GM21515 (cell line): ENCODE results near the gene DEFB128.
"Not testable (repeated sequence)": the region's sequence is repeated elsewhere in the genome, so short reads cannot be mapped to it uniquely, and the experiment has no call there.

Source experiments
- ATAC-seq: cut with Tn5 transposase; IDR thresholded peaks from one replicate; pipeline ENCODE4 v1.9.1; 2021; ENCODE audit not compliant: unreplicated experiment

DEFB128 gene

DNA sequence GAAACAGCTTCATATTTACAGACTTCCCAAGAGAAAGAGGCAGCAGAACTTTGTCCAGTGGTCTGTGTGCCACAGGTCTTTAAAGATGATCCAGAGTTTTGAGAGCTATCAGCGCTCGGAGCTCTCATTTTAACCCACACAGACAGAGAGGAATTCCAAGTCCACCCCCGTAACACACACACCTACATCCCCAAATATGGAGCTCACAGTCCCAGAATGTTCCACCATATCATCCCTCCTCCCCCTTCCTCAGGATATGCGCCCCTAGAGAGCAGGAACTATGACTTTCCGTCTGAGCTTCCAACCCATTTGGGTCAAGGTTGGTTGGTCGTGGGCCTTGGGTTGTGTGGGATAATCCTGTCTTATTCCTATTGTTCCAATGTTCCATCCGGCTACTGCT, at the start of gene DEFB128:
TSS of gene DEFB128 (minus strand) at position 101 of the 400 bp plus-strand sequence. CDS start at position 13, 88 bp downstream.
- ATAC-seq, result no peak

DNA sequence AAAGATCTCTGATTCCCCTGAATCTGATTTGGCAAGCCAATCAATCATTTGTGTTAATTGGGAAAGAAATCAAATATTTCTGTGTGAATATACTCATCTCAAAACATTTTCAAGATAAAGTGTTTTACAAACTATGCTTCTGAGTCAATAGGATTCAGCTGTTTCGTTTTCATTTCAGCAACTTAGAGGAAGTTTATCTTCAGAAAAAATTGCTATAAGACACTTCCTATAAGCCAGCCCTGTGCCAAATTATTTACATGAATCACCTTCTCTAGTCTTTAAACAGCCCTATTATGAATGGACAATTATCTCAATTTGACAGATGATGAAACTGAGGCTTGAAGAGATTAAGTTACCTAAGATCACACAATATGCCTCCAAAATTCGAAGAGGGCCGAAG, 48.4 kb upstream of the DEFB128 start:
- ATAC-seq, result no peak

DNA sequence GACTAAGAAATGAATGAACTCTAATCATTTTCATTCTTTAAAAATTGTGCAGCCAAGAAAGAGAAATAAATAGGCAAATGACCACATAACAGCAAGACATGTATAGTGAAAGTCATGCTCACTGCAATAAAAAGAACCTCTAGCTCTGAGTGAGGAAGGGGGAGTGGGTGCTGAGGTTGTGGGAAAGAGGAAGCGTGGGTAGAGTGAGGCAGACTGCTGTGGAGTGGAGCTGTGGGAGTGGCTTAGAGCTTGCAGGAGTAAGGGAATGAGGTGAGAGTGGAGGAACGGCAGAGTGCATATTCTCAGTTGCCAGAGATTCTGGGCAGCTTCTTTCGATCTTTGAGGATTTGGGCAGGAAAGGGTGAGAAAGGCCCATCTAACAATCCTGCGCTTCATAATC, 48.0 kb upstream of the DEFB128 start:
- ATAC-seq, result no peak

DNA sequence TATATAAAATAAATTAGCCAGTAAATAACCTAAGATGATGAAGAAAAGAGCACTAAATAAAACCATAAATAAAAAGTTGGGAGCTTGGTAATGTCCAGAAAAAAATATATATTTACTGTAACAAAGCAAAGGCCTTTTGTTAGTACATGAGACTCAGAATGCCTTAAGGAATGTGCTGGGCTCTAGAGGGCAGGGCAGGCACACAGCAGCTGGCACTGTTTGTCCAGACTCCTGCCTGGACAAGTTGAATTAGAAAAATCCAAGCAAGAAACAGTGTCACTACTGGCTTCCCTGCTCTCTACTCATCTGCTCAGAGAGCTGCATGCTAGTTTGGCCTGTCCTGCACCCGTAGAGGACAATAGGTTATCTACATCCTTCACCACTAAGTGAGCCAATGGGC, 46.4 kb upstream of the DEFB128 start:
- ATAC-seq, result no peak

DNA sequence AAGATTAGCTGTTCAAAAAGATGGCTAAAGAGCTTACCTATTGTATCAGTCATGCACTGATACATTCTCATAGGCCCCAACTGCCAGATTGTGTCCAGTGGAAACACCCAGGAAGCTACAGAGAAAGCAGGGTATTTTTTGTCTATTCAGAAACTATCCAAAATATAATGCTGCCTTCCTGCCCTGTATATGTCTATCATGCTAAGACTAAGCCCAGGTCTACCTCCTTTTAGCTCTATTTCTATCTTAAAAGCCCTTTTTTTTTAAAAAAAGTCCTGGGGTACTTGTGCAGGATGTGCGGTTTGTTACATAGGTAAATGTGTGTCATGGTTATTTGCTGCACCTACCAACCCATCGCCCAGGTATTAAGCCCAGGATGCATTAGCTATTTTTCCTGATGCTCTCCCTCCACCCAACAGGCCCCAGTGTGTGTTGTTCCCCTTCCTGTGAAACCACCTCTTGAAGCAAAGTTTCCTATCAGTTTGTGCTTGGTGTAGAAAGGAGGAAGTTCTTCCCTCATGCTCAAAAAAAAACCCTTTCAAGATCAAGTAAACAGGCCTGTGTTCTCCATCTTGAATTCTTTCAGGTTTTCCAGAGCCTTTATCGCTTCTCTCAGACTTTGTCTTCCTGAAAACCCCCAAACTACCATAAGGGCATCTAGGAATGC, 38.1 kb upstream of the DEFB128 start:
- ATAC-seq, result no peak

DNA sequence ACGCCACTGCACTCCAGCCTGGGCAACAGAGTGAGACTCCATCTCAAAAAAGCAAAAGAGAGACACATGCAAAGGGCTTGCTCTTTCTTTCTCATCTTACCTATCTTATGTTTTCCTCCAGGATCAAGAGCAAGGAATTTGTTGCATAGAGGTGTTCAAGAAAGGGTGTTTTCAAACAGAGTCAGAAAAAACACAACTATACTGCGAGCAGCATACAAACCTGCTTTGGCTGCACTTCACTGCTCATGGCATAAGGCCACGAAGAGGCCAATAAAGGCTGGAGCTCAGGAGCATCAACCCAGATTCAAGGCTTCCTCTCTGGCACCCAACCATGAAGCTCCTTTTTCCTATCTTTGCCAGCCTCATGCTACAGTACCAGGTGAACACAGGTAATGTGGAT, 37.4 kb upstream of the DEFB128 start, which contains the start of gene DEFB129:
TSS of gene DEFB129 (plus strand) at position 301 of the 400 bp plus-strand sequence. CDS start at position 332, 31 bp downstream.
- ATAC-seq, result no peak

DNA sequence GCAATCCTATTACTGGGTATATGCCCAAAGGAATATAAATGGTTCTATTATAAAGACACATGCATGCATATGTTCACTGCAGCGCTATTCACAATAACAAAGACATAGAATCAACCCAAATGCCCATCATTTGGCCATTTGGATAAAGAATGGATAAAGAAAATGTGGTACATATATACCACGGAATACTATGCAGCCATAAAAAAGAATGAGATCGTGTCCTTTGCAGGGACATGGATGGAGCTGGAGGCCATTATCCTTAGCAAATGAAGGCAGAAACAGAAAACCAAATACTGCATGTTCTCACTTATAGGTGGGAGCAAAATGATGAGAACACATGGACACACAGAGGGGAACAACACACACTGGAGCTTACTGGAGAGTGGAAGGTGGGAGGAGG, 36.4 kb upstream of the DEFB128 start:
- not testable (repeated sequence) for ATAC-seq

DNA sequence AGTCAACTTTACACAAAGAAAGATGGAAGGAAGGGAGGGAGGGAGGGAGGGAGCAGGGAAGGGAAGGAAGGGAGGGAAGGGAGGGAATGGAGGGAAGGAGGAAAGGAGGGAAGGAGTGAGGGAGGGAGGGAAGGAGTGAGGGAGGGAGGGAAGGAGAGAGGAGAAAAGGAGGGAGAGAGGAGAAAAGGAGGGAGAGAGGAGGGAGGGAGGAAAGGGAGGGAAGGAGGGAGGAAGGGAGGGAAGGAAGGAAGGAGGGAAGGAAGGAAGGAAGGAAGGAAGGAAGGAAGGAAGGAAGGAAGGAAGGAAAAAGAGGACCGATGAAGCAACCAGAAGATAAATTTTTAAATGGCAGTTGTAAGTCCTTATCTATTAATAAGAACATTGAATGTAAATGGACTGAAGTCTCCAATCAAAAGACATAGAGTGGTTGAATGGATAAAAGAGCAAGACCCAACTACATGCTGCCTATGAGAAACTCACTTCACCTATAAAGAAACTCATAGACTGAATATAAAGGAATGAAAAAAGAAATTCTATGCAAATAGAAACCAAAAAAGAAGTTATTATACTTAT, 31.8 kb upstream of the DEFB128 start:
- ATAC-seq, result no peak

DNA sequence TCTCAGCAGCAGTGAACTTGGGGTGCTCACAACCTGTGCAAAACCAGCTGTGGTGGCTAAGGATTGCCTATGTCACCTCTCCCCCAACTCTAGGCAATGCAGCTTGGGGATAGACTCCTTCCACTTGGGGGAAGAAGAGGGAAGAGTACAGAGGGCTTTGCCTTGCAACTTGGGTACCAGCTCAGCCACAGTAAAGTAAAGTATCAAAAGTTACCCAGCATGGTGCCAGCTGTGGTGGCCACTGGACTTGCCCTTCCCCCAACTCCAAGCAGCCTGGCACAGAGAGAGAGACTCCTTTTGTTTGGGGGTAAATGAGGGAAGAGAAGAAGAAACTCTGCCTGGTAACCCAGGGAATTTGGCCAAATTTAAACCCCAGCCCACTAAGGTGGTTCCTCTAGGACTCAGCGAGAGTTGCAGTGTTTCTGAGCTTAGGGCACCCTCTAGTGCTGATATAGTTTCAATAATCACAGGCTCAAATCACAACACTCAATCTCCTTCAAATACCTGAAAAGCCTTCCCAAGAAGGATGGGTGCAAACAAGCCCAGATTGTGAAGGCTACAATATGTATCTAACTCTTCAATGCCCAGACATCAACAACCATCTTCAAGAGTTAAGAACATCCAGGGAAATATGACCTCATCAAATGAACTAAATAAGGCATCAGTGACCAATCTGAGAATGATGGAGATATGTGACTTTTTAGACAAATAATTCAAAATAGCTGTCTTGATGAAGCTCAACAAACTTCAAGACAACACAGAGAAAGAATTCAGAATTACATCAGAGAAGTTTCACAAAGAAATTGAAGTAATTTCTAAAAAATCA, 30.0 kb upstream of the DEFB128 start:
- ATAC-seq, result no peak

DNA sequence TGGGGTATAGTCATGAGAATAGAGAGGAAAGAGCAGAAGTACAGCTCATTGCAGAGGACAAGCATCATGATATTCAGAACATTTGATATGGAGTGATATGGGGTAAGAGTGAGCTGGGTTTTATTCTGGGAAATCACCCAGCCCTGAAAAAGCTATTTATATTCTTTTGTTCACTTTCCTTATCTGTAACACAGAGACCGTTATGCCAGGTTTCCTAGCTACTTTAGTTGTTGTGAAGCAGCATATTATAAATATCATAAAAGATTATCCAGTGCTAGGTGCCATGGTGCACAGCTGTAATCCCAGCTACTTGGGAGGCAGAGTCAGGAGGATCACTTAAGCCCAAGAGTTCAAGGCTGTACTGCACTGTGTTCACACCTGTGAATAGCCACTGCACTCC, 27.8 kb upstream of the DEFB128 start:
- no peak for ATAC-seq

DNA sequence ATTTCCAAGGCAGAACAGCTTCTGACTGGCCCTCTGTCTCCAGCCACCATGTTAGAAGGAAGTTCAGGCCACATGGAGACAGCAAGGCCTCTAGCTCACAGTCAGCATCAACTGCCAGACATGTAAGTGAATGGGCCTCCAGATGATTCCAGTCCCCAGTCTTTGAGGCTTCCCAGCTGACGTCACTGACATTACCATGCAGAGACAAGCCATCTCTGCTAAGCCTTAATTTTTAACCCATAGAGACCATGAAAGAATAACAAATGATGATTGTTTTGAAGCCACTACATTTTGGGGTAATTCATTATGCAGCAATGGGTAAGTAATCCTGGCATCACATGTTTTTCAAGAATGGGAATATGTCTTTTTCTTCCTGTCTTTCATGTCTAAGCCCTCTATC, 26.3 kb upstream of the DEFB128 start:
- no peak for ATAC-seq

DNA sequence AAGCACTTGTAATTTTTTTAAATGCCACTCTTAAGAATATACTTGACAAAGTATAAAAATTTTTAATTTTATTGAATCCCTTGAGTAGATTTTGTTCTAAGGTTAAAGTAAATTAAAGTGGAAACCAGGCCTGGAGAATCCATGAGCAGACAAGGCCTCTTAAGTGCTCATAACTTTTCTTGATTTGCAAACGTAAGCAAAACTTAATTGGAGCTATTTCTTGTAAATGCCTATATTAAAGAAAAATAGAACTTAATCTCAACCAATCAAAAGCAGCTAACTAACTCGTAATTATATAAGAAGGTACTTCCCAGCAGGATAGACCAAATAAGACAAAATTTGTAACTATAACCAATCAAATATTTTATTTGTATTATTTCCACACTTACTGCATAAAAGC, 24.9 kb upstream of the DEFB128 start:
- no peak for ATAC-seq

DNA sequence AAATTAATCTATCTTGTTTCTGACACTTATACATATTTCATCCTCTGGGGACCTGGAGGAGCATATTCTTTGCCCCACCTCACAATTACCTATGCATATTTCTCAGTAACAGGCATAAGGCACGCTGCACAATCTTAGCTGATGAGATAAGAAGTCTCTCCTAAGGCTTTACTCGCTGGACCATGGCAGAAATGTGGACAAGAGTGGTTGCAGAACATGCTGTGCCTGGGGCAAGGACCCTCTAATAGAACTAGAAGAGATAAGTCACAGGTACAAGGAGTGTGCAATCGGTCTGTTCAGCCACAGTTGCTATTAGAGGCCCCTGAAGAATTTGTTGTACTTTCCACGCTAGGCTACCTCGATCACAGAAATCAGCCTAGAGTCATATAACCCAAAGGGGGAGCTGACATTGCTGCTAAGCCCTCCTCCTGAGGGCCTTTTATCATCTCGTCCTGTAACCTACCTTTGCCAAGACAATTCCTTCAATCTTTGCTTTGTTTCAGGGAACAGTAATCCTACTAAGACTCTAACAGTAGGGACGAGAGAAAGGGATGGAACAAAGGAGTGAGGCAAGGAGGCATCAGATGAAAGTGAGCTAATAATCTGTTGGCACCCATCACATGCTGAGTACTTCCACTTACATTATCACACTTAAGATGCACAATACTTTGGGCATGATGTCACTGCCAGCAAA, 21.4 kb upstream of the DEFB128 start:
- no peak for ATAC-seq

DNA sequence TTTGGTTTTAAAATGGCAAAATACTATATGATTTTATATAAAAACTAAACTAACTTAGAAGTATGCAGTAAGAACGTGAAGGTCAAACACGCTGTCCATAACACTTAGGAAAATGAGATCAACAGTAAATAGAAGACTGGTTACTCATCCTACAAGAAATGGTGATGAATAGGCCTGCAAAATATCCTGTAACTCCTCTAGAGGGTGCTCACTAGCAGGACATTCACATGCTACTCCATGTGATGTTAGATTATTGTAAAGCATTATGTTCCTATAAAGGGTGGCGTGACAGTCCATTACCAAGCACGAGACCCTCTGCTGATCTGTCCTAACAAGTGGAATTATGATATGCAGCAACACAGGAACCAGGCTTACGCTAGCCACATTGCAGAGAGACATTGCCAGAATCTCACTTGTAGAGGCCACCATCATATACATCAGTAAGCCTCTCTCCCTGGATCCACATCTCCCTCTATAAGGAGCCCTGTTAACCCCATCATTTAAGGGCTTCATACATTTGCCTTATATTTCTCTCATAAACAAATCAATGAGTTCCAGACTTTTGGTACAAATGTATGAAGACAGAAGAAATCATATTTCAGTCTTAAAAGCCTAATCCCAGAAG, 19.5 kb upstream of the DEFB128 start:
- no peak for ATAC-seq

DNA sequence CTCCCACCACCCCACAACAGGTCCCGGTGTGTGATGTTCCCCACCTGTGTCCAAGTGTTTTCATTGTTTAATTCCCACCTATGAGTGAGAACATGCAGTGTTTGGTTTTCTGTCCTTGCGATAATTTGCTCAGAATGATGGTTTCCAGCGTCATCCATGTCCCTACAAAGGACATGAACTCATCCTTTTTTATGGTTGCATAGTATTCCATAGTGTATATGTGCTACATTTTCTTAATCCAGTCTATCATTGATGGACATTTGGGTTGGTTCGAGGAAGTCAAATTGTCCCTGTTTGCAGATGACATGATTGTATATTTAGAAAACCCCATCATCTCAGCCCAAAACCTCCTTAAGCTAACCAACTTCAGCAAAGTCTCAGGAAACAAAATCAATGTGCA, 14.1 kb upstream of the DEFB128 start:
- ATAC-seq, result not testable (repeated sequence)

DNA sequence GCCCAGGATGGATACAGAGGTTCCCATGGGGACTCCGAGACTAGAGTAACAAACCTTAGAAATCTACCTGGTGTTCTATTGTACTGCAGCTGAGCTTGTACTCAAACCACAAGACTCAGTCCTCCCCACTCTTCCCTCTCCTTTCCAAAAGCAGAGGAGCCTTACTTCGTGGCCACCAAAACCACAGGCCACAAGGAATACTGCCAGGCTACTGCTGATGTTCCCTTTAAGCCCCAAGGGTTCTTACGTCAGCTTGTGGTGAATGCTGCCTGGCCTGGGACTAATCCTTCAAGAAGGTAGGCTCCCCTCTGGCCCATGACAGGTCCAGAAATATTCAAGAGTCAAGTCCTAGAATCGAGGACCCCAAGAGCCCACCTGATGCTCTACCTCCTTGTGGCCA, 10.5 kb upstream of the DEFB128 start:
- no peak for ATAC-seq

DNA sequence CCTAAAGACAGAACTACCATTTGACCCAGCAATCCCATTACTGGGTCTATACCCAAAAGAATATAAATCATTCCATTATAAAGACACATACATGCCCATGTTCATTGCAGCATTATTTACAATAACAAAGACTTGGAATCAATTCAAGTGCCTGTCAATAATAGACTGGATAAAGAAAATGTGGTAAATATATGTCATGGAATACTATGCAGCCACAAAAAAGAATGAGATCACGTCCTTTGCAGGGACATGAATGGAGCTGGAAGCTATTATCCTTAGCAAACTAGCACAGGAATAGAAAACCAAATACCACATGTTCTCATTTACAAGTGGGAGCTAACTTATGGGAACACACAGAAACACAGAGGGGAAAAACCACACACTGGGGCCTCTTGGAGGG, 8.7 kb upstream of the DEFB128 start:
- no peak for ATAC-seq

DNA sequence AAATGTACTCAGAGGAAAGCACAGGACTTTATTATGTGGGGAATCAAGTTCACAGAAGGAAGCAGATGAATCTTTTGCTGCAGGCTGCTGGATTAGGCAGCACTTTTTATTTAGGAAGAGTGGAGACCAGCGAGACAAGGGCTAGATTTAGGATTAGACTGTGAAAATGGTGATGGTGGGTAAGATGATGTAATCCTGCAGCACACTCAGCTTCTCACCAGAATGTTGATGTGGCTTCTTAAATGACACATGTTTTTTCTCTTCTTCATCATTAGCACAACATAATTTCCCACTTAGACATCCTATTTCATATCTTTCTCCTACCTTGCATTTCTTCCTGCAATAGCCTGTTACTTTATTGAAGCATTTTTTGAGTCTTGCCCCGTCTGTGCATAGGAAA, 1.8 kb downstream of the DEFB128 start:
- ATAC-seq, result no peak

DNA sequence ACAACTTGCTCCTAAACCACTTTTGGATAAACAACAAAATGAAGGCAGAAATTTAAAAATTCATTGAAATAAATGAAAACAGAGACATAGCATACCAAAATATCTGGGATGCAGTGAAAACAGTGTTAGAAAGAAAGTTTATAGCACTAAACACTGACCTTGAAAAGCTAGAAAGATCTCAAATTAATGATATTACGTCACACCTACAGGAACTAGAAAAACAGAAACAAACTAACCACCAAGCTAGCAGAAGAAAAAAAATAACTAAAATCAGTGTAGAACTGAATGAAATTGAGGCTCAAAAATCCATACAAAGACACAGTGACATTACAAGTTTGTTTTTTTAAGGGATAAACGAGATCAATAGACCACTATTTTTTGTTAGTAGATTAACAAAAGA, 5.2 kb downstream of the DEFB128 start:
- ATAC-seq, result no peak

DNA sequence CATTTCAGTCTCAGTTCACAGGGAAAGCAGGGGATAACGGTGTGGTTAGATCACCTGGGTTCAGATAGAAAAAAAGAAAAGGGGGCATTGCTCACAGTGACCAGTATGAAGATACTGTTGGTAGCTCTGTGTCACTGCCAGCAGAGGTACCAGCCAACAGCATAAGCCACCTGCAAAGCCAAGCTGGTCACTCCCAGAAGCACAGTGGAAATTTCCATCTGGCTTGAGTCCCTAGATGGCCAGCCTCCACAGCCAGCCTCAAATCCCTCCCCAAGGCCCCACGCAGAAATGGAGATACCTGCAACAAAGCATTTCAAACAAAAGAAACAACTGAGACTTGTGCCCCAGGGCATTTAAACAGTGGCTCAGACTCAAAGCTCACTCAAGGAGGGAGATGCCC, 20.6 kb downstream of the DEFB128 start:
- ATAC-seq, result no peak

DNA sequence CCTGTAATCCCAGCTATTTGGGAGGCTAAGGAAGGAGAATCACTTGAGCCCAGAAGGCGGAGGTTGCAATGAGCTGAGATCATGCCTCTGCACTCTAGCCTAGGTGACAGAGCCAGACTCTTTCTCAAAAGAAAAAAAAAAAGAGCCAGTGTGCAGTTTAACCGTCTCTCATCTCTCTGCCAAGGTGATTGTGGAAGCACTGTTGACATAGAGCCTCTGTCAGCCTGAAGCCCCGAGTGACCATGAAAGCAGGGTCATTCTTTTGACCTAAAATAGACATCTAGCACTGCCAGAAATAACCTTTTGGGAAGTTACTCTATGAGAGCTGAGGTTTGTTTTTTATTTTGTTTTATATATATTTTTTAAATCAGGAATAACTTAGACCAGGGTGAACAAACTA, 24.9 kb downstream of the DEFB128 start:
- ATAC-seq, result no peak
